ENCODE measurements around the gene ITPR2.

GRCh38 chr12:26697217-26697616 lies 135.8 kb downstream of the ITPR2 start:
- TF ChIP-seq CTCF (IDR thresholded peaks at IDR 0.05; ENCODE audit: insufficient read depth, low read length), result no peak
- TF ChIP-seq GABPA (IDR thresholded peaks at IDR 0.05; ENCODE audit: low read depth), result no peak
- TF ChIP-seq REST (IDR thresholded peaks at IDR 0.05; ENCODE audit: insufficient replicate concordance, low read depth), result no peak
- TF ChIP-seq POLR2AphosphoS5 (IDR thresholded peaks at IDR 0.05; ENCODE audit: low read depth), result no peak

Data from HL-60 (cell line).